Mesothelial cell of epicardium (in vitro differentiated cells): ENCODE measurements around the gene MYL5. TPM values are rescaled to one million over a fixed set of nuclear protein-coding genes. Genes with fewer than 3 reads are reported as not detected.

Experiments used
- DNase-seq, 2 experiments: peaks; one replicate each; pipeline ENCODE4 v3.0.0; 2021; ENCODE audit warnings: low spot score in 2 of 2; ENCODE audit not compliant: unreplicated experiment in 2 of 2
- H3K27ac Mint-ChIP-seq: 2 replicates; pipeline ENCODE4 v1.8.0; 2021; ENCODE audit warnings: mixed read lengths
- H3K27me3 Mint-ChIP-seq: 2 replicates; pipeline ENCODE4 v1.8.0; 2021; ENCODE audit warnings: low read depth, mixed read lengths
- H3K36me3 Mint-ChIP-seq: 2 replicates; pipeline ENCODE4 v1.8.0; 2021; ENCODE audit warnings: mixed read lengths
- H3K4me1 Mint-ChIP-seq: 2 replicates; pipeline ENCODE4 v1.8.0; 2021; ENCODE audit warnings: mixed read lengths
- H3K4me3 Mint-ChIP-seq: 2 replicates; pipeline ENCODE4 v1.8.0; 2021; ENCODE audit warnings: mild to moderate bottlenecking, moderate library complexity, mixed read lengths
- H3K9me3 Mint-ChIP-seq: 2 replicates; pipeline ENCODE4 v1.8.0; 2021; ENCODE audit warnings: mixed read lengths
- CTCF ChIP-seq: fragments of 200-600 bp; sonication (generic); IDR thresholded peaks from one replicate; pipeline ENCODE4 v1.5.0; 2021; ENCODE audit warnings: antibody characterized with exemption; ENCODE audit not compliant: unreplicated experiment
- total RNA-seq: library from RNA; stranded (reverse); gene quantifications from 3 replicates; pipeline ENCODE4 v1.2.1, GENCODE V29; 2021

MYL5 gene
- total RNA-seq, 1 donor from 2014 or later: 32.1 TPM

GRCh38 chr4:648579-649292 is 25.6 kb upstream of the MYL5 start:
- H3K4me1 Mint-ChIP-seq: peaks cover 5% of the 10 kb centered on the region
- DNase-seq: no peak
- H3K36me3 Mint-ChIP-seq: no peaks in the 10 kb centered on the region

GRCh38 chr4:649293-649625 is 25.1 kb upstream of the MYL5 start:
- no peak overlapping the region for H3K4me3 Mint-ChIP-seq
- H3K36me3 Mint-ChIP-seq: no peaks in the 10 kb centered on the region
- no peak overlapping the region for H3K27ac Mint-ChIP-seq
- peaks cover 10% of the 10 kb centered on the region for H3K27me3 Mint-ChIP-seq
- H3K4me1 Mint-ChIP-seq: peaks cover 5% of the 10 kb centered on the region
- no peak for TF ChIP-seq CTCF
- no peak for DNase-seq
- no peaks in the 10 kb centered on the region for H3K9me3 Mint-ChIP-seq

More at GRCh38 chr4:648579-649292, 25.6 kb upstream of the MYL5 start:
- Mint-ChIP-seq H3K4me3 (no peak overlapping the region), H3K27ac (no peak overlapping the region), H3K27me3 (peaks cover 10% of the 10 kb centered on the region), H3K9me3 (no peaks in the 10 kb centered on the region)
- TF ChIP-seq CTCF: no peak

GRCh38 chr4:649751-650310 is 24.5 kb upstream of the MYL5 start:
- no peak for TF ChIP-seq CTCF
- Mint-ChIP-seq H3K27ac (no peak overlapping the region), H3K27me3 (peaks cover 10% of the 10 kb centered on the region), H3K4me1 (peaks cover 5% of the 10 kb centered on the region), H3K9me3 (no peaks in the 10 kb centered on the region), H3K36me3 (no peaks in the 10 kb centered on the region), H3K4me3 (no peak overlapping the region)
- no peak for DNase-seq

- no peak for DNase-seq
- no peaks in the 10 kb centered on the region for H3K36me3 Mint-ChIP-seq
- H3K4me1 Mint-ChIP-seq: peaks cover 5% of the 10 kb centered on the region
- H3K9me3 Mint-ChIP-seq: no peaks in the 10 kb centered on the region
- TF ChIP-seq CTCF: no peak
- no peak overlapping the region for H3K27ac Mint-ChIP-seq
- H3K4me3 Mint-ChIP-seq: no peak overlapping the region
- H3K27me3 Mint-ChIP-seq: peaks cover 10% of the 10 kb centered on the region
Measured at GRCh38 chr4:650461-650860, 23.9 kb upstream of the MYL5 start.

- no peak for DNase-seq
- peaks cover 8% of the 10 kb centered on the region for H3K27me3 Mint-ChIP-seq
- no peak for TF ChIP-seq CTCF
- H3K36me3 Mint-ChIP-seq: no peaks in the 10 kb centered on the region
- no peak overlapping the region for H3K4me3 Mint-ChIP-seq
- H3K9me3 Mint-ChIP-seq: no peaks in the 10 kb centered on the region
- H3K27ac Mint-ChIP-seq: no peak overlapping the region
- peaks cover 5% of the 10 kb centered on the region for H3K4me1 Mint-ChIP-seq
Measured at GRCh38 chr4:650951-651883, 23.1 kb upstream of the MYL5 start.
